Thyroid gland (tissue), 4 donors: ENCODE results near the gene CLIC3. TPM values are rescaled to one million over a fixed set of nuclear protein-coding genes. Genes with fewer than 3 reads are reported as not detected.
A peak's percentile ranks its signal among the peaks of the same experiment; 100 is the strongest.

ENCODE experiments used
- DNase-seq, 2 donors: peaks; one replicate each; pipeline ENCODE4 v3.0.0-alpha.2; 2019
- H3K27ac ChIP-seq, 3 donors: fragments of 200-600 bp; sonication (generic); 1 replicate in 2 of 3; 2 replicates in 1 of 3; pipeline ENCODE4 v1.5.1; 2016 to 2019; ENCODE audit warnings: mild to moderate bottlenecking in 1 of 3, moderate library complexity in 1 of 3
- H3K27me3 ChIP-seq: fragments of 200-600 bp; sonication (generic); one replicate; pipeline ENCODE4 v1.5.1; 2019
- H3K36me3 ChIP-seq, 2 donors: fragments of 200-600 bp; sonication (generic); one replicate each; pipeline ENCODE4 v1.5.1; 2016 to 2019
- H3K4me1 ChIP-seq, 2 donors: fragments of 200-600 bp; sonication (generic); one replicate each; pipeline ENCODE4 v1.5.1; 2017 to 2019
- H3K4me3 ChIP-seq, 3 donors: fragments of 200-600 bp; sonication (generic); replicated peaks in 1 of 3; 1 replicate in 2 of 3; 2 replicates in 1 of 3; pipeline ENCODE4 v1.5.1; 2016; ENCODE audit warnings: mild to moderate bottlenecking in 1 of 3
- H3K9me3 ChIP-seq: fragments of 200-600 bp; sonication (generic); one replicate; pipeline ENCODE4 v1.5.1; 2017
- CTCF ChIP-seq, 6 experiments: fragments of 200-600 bp in 3 of 6; fragments of 450-650 bp in 3 of 6; sonication (generic) in 3 of 6; IDR thresholded peaks; one replicate each; pipeline ENCODE4 v1.5.1; 2016 to 2019; ENCODE audit warnings: antibody characterized with exemption in 6 of 6, mild to moderate bottlenecking in 2 of 6, inconsistent platforms in 1 of 6, moderate library complexity in 1 of 6
- POLR2A ChIP-seq, 2 donors: fragments of 450-650 bp; IDR thresholded peaks; one replicate each; pipeline ENCODE4 v1.6.1; 2017; ENCODE audit warnings: antibody characterized with exemption in 2 of 2, mild to moderate bottlenecking in 2 of 2, moderate library complexity in 1 of 2
- WGBS, 2 donors: methylation state at CpG; one replicate each; pipeline ENCODE4 v1.1.5; 2017; 5-methylcytosine and 5-hydroxymethylcytosine counted together
- intact Hi-C: fragments of 100-400 bp; cut with DNase I; formaldehyde crosslinking; loops from one replicate; pipeline ENCODE4 v1.15.1; 2023
- total RNA-seq, 4 donors: library from RNA; depleted of rRNA; stranded (reverse); fragments of >200 nt; gene quantifications; one replicate each; pipeline ENCODE4 v1.2.3, GENCODE V29; 2016

CLIC3 gene
- total RNA-seq, 4 donors from 2014 or later = 97.7 to 301 (median 268) TPM

GRCh38 chr9:136949817-136950655, 46.3 kb downstream of the CLIC3 start:
- DNase-seq = peak; percentile 99
- peak overlapping the region; percentile 78 to 96 (median 95) for H3K27ac ChIP-seq
- TF ChIP-seq CTCF (IDR thresholded peaks at IDR 0.05) (peak in 4 of 6 experiments; percentile 28 to 48 (median 39)), POLR2A (IDR thresholded peaks at IDR 0.05) (peak in 1 of 2 donors; percentile 98)
- peak overlapping the region in 2 of 3 donors; percentile 38 to 53 for H3K4me3 ChIP-seq
- H3K27me3 ChIP-seq = no peaks in the 10 kb centered on the region
- intact Hi-C loops = loop anchor here (2.0 to 5.0 kb wide), 3 partner anchors 47 to 143 kb away; partner anchors contain the start of genes CLIC3 and RABL6
- peaks cover 57 to 80% of the 10 kb centered on the region in 2 donors for H3K4me1 ChIP-seq
- 3 to 14% methylated on average over 8 to 14 of the region's 63 CpGs for WGBS, 2 donors
- H3K36me3 ChIP-seq = no peaks in the 10 kb centered on the region
- no peaks in the 10 kb centered on the region for H3K9me3 ChIP-seq

- intact Hi-C loops = loop anchor here (2.0 to 5.0 kb wide), 2 partner anchors 81 to 142 kb away; partner anchors contain the start of gene RABL6
- peak; percentile 32 to 36 for DNase-seq
- WGBS, 2 donors = 10 to 11% methylated on average over 14 to 21 of the region's 22 CpGs
Measured at GRCh38 chr9:136949239-136949816, 47.0 kb downstream of the CLIC3 start.

GRCh38 chr9:136947955-136948510, 48.3 kb downstream of the CLIC3 start:
- H3K4me3 ChIP-seq = no peak overlapping the region
- H3K27ac ChIP-seq = peak overlapping the region; percentile 71 to 89 (median 72)
- peaks cover 66 to 82% of the 10 kb centered on the region in 2 donors for H3K4me1 ChIP-seq
- TF ChIP-seq CTCF (IDR thresholded peaks at IDR 0.05) (peak in 4 of 6 experiments; percentile 30 to 55 (median 45)), POLR2A (IDR thresholded peaks at IDR 0.05) (no peak)
- intact Hi-C loops = loop anchor here (2.0 to 5.0 kb wide), 2 partner anchors 83 to 141 kb away; partner anchors contain the start of gene RABL6
- peaks cover 0 to under 1% of the 10 kb centered on the region in 2 donors for H3K36me3 ChIP-seq
- no peaks in the 10 kb centered on the region for H3K9me3 ChIP-seq
- WGBS, 2 donors = 49 to 60% methylated on average over 6 to 15 of the region's 15 CpGs
- DNase-seq = peak; percentile 65 to 67
- H3K27me3 ChIP-seq = no peaks in the 10 kb centered on the region

More at GRCh38 chr9:136949239-136949816, 47.0 kb downstream of the CLIC3 start:
- H3K9me3 ChIP-seq = no peaks in the 10 kb centered on the region
- peaks cover 60 to 84% of the 10 kb centered on the region in 2 donors for H3K4me1 ChIP-seq
- H3K36me3 ChIP-seq = no peaks in the 10 kb centered on the region
- H3K27me3 ChIP-seq = no peaks in the 10 kb centered on the region
- H3K4me3 ChIP-seq = peak overlapping the region in 2 of 3 donors; percentile 38 to 53
- H3K27ac ChIP-seq = peak overlapping the region; percentile 78 to 96 (median 95)
- TF ChIP-seq CTCF (IDR thresholded peaks at IDR 0.05) (no peak), POLR2A (IDR thresholded peaks at IDR 0.05) (no peak)

- H3K36me3 ChIP-seq = peaks cover 8% of the 10 kb centered on the region in 2 donors
- H3K4me1 ChIP-seq = peaks cover 60 to 80% of the 10 kb centered on the region in 2 donors
- H3K27me3 ChIP-seq = no peaks in the 10 kb centered on the region
- intact Hi-C loops = loop anchor here (5.0 kb wide), 1 partner anchor 140 kb away; the partner anchor contains the start of gene RABL6
- no peak overlapping the region for H3K4me3 ChIP-seq
- 4 to 54% methylated on average over 4 to 26 of the region's 26 CpGs for WGBS, 2 donors
- DNase-seq = peak; percentile 55 to 62
- no peaks in the 10 kb centered on the region for H3K9me3 ChIP-seq
- TF ChIP-seq POLR2A (IDR thresholded peaks at IDR 0.05) = no peak
- TF ChIP-seq CTCF (IDR thresholded peaks at IDR 0.05) = no peak
- H3K27ac ChIP-seq = peak overlapping the region; percentile 71 to 89 (median 72)
Measured at GRCh38 chr9:136947028-136947891, 49.1 kb downstream of the CLIC3 start.
